K562 (cell line): ENCODE data around the gene RPL28. TPM values are rescaled to one million over a fixed set of nuclear protein-coding genes. Genes with fewer than 3 reads are reported as not detected.

Experiments used
- CCNT2 ChIP-seq: IDR thresholded peaks from 2 replicates; pipeline ENCODE4 v1.6.1; 2011; ENCODE audit warnings: borderline replicate concordance, low read depth, mild to moderate bottlenecking, moderate library complexity, mixed read lengths, low read length; ENCODE audit not compliant: insufficient read length; ENCODE audit errors: extremely low read depth
- EP300 ChIP-seq: IDR thresholded peaks from 2 replicates; pipeline ENCODE4 v1.6.1; 2012; ENCODE audit warnings: low read length, improper control_type of control experiment
- FOXA3 ChIP-seq, 2 experiments: fragments of 450-650 bp in 1 of 2; sonication (generic) in 1 of 2; formaldehyde crosslinking; IDR thresholded peaks in 1 of 2; conservative IDR thresholded peaks in 1 of 2; 2 replicates each; pipeline versions ENCODE4 v1.4.0 to v1.8.0; 2020 to 2022; ENCODE audit warnings: mild to moderate bottlenecking in 2 of 2, missing genetic modification reagents in 1 of 2
- HCFC1 ChIP-seq: IDR thresholded peaks from 2 replicates; pipeline ENCODE4 v1.6.1; 2012; ENCODE audit warnings: low read depth, low read length, improper control_type of control experiment
- HINFP ChIP-seq: fragments of 450-650 bp; conservative IDR thresholded peaks from 2 replicates; pipeline ENCODE4 v1.6.1; 2016; ENCODE audit warnings: missing genetic modification characterization, low read depth, mild to moderate bottlenecking, control low read depth, missing compliant biosample characterization
- HMGXB4 ChIP-seq: sonication (generic); formaldehyde crosslinking; IDR thresholded peaks from 2 replicates; pipeline ENCODE4 v1.8.1; 2023; ENCODE audit warnings: mild to moderate bottlenecking, missing genetic modification reagents
- MYBL2 ChIP-seq, 2 experiments: fragments of 450-650 bp in 1 of 2; sonication (generic) in 1 of 2; formaldehyde crosslinking in 1 of 2; IDR thresholded peaks; 2 replicates each; pipeline versions ENCODE4 v1.6.1 to v1.8.1; 2017 to 2022; ENCODE audit warnings: borderline replicate concordance in 1 of 2, inconsistent platforms in 1 of 2, low read depth in 1 of 2, mild to moderate bottlenecking in 1 of 2, missing genetic modification reagents in 1 of 2, moderate library complexity in 1 of 2
- OTX1 ChIP-seq: fragments of 450-650 bp; formaldehyde crosslinking; IDR thresholded peaks from 2 replicates; pipeline ENCODE4 v1.4.0; 2022; ENCODE audit warnings: mild to moderate bottlenecking
- ZNF282 ChIP-seq: sonication (generic); formaldehyde crosslinking; IDR thresholded peaks from 2 replicates; pipeline ENCODE4 v1.8.1; 2023; ENCODE audit warnings: missing genetic modification reagents
- ZNF398 ChIP-seq: fragments of 250-450 bp; sonication (Bioruptor Pico); IDR thresholded peaks from 2 replicates; pipeline ENCODE4 v1.8.0; 2021; ENCODE audit warnings: moderate library complexity, mild to moderate bottlenecking, inconsistent platforms
- ZNF407 ChIP-seq: fragments of 450-650 bp; IDR thresholded peaks from 2 replicates; pipeline ENCODE4 v1.6.1; 2016; ENCODE audit warnings: low read depth
- ZNF589 ChIP-seq: fragments of 200-800 bp; sonication (Bioruptor generic); IDR thresholded peaks from 2 replicates; pipeline ENCODE4 v1.6.1; 2016; ENCODE audit warnings: low read depth, missing genetic modification characterization, missing compliant biosample characterization
- polyA plus RNA-seq, 8 experiments: library from polyadenylated mRNA; depleted of rRNA in 4 of 8; stranded (reverse) in 5 of 8; unstranded in 3 of 8; fragments of >200 nt; fragmentation: Nextera tagmentation in 2 of 8; fragmentation: Illumina TruSeq in 1 of 8; extraction: Ambion mirVana in 2 of 8; extraction: Trizol in 1 of 8; gene quantifications; 2 replicates each; pipeline versions ENCODE4 v1.2.1 to v1.2.3, GENCODE V29; 2011 to 2014; ENCODE audit warnings: inconsistent platforms in 1 of 8, missing spikeins in 1 of 8
- total RNA-seq, 7 experiments: library from RNA; depleted of rRNA in 6 of 7; stranded (reverse); fragments of >200 nt in 6 of 7; fragmentation: Illumina TruSeq in 2 of 7; extraction: Trizol in 2 of 7; gene quantifications; 2 replicates each; pipeline versions ENCODE4 v1.2.1 to v1.2.3, GENCODE V29; 2011 to 2021; ENCODE audit warnings: low replicate concordance in 1 of 7

Gene RPL28
- total and polyA plus RNA-seq, 9 of the 15 experiments (the other 6 are each of a cell fraction or from before 2014, with no cell fraction given), result 124 to 3,106 (median 622) TPM

GRCh38 chr19:55385724-55386492 lies at the start of gene RPL28 (continued):
- TF ChIP-seq FOXA3 (CRISPR knock-in tag; conservative IDR thresholded peaks at IDR 0.05 in 1 of 2, IDR thresholded peaks at IDR 0.05 in 1 of 2) (no peak), MYBL2 (IDR thresholded peaks at IDR 0.05; ENCODE audit: low read depth) (no peak), MYBL2 (CRISPR knock-in tag; IDR thresholded peaks at IDR 0.05; ENCODE audit: borderline replicate concordance) (no peak), ZNF589 (CRISPR knock-in tag) (no peak), ZNF407 (no peak), ZNF282 (CRISPR knock-in tag) (no peak), EP300 (peak; percentile 3; the same call in 1 of the 2 replicates), OTX1 (CRISPR knock-in tag) (0 out of 2 replicates have a peak, but pooled peaks have one; percentile 52), HINFP (no peak), HMGXB4 (peak; percentile 83; the same call in 1 of the 2 replicates), CCNT2 (no peak), HCFC1 (peak; percentile 66), ZNF398 (no peak)
